ENCODE data around the gene MSH4. TPM values are rescaled to one million over a fixed set of nuclear protein-coding genes. Genes with fewer than 3 reads are reported as not detected.

Gene MSH4
- total RNA-seq, result 0.33 and 0.52 TPM in 2 replicates

DNA sequence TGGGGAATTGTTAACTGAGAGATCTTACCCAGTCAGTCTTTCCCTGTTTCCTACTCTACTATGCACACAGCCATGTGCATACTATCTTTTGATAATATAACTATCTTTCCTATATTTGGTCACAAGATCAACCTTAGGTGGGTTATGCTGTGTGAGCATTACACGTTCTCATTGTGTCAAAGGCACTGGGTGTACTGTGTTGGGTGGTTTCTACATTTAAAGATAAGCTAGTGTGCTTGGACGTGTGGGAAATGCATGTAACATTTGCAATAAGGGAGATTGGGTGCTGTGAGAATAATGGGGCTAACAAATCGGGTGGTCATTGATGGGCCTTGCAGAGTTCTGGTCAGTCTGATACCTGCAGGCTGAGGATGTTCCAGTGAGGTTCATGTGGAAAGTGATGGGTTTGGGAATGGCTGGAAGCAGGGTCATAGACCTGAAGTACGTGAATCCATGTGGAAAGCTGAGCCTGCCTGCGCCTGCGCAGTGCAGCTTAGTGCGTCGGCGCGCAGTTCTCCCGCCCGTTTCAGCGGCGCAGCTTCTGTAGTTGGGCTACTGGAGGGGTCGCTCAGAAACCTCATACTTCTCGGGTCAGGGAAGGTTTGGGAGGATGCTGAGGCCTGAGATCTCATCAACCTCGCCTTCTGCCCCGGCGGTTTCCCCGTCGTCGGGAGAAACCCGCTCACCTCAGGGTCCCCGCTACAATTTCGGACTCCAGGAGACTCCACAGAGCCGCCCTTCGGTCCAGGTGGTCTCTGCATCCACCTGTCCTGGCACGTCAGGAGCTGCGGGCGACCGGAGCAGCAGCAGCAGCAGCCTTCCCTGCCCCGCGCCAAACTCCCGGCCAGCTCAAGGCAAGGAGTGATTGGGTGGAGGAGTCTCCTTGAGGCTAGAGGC is at the start of gene MSH4:
MSH4 (plus strand) TSS at position 507 of the 897 bp plus-strand sequence; CDS start at position 611, 104 bp downstream.

DNA sequence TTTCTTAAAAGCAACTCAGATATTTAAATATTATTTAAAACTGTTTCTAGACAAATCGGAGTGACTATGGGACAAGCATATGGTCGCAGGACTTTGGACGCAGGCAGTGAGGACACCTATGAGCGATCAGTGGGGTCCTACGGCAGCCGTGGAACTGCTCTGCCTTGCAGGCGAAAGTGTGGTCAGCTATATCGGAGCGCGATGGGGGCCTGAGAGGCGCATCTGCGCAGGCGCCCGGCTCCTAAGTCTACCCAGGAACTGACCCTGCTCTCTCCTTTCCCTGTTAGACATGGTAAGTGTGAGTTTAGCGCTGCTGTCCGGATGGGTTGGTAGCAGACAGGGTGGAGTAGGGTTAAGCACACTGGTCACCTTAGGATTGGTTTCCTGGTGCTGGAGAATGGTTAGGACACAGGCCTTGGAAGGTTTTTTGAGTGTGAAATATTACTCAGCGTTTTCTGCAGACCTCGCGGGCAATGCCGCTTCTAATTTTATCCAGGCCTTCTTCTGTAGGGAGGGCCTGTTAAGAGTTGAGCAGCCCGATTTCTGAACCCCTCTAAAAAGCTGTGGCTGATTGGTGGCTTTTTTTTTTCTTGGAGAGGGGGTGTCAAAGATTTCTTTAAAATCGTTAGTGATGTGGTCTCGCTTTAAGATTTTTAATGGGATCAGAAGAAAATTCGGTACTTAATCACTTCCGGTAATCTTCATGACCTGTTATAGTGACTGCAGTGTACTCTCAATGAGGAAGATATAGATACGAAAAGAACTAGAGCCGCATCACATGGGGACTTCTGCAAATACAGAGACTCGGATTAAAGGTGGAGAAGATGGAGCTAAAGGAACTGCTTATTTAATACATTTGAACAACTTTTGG is 10.5 kb upstream of the MSH4 start, which contains the start of gene RABGGTB:
RABGGTB (plus strand) TSS at position 274 of the 871 bp plus-strand sequence; CDS start at position 290, 16 bp downstream.

DNA sequence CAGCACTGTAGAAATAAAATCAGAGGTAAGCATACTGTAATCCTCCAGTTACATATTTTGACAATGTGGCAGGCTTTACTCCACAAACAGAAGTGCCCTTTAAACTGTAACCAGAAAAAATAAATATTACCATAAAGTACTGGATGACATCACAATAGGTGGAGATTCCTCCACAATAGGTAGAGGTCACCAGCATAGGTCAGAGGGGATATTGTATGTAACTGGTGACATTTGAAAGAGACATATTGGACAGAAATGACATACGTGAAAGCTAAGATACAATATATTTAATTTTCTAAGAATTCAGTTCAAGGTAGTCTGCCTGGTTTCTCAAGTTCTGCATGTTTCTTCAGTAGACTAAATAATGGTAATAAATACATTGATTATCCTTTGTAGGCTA is 135.6 kb downstream of the MSH4 start, which contains the start of gene ASB17:
ASB17 (minus strand) TSS at position 101 of the 400 bp plus-strand sequence. CDS start 113 bp downstream, outside the sequence.

Other genes starting within 250 kb of the MSH4 start
- 0.85 and 2.2 TPM in 2 replicates for gene SLC44A5, start 185.8 kb upstream of the MSH4 start, total RNA-seq
- gene ACADM, start 72.2 kb upstream of the MSH4 start, total RNA-seq, result 23.8 and 24.9 TPM in 2 replicates
- gene RABGGTB, start 10.6 kb upstream of the MSH4 start, total RNA-seq, result 74.5 TPM in 2 replicates
- not detected in 2 replicates for gene ASB17, start 135.5 kb downstream of the MSH4 start, total RNA-seq